ENCODE results near the gene MTR. TPM values are rescaled to one million over a fixed set of nuclear protein-coding genes. Genes with fewer than 3 reads are reported as not detected.

MTR gene
- total and polyA plus RNA-seq, 11 donors, result 11.8 to 84.2 (median 47.4) TPM

DNA sequence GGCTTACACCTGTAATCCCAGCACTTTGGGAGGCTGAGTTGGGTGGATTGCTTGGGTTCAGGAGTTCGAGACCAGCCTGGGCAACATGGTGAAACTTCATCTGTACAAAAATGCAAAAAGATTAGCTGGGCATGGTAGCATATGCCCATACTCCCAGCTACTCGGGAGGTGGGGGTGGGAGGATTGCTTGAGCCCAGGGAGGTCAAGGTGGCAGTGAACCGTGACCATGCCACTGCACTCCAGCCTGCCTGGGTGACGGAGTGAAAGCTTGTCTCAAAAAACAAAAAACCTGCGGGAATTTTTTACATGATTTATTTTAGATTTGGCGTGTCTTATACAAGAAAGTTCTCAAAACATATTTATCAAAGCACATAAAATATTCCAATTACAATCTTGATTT, 27.8 kb upstream of the MTR start:
- intact Hi-C loops (cut with DNase I), result loop anchor here in 1 of 10 donors (10.0 kb wide), 1 partner anchor 98 kb away; no protein-coding TSS in a partner anchor
- 62 to 77% (median 71%) methylated on average over 6 of the region's 6 CpGs for WGBS, 4 donors
- ATAC-seq (peak in 2 of 4 donors; percentile 6 to 13), DNase-seq (no peak)
- Histone ChIP-seq H3K9me3 (no peaks in the 10 kb centered on the region), H3K27me3 (no peaks in the 10 kb centered on the region), H3K4me1 (no peaks in the 10 kb centered on the region), H3K4me3 (no peak overlapping the region), H3K27ac (no peak overlapping the region), H3K36me3 (peaks cover 0 to 40% (median 18%) of the 10 kb centered on the region in 9 donors)
- TF ChIP-seq, protein P1, sequence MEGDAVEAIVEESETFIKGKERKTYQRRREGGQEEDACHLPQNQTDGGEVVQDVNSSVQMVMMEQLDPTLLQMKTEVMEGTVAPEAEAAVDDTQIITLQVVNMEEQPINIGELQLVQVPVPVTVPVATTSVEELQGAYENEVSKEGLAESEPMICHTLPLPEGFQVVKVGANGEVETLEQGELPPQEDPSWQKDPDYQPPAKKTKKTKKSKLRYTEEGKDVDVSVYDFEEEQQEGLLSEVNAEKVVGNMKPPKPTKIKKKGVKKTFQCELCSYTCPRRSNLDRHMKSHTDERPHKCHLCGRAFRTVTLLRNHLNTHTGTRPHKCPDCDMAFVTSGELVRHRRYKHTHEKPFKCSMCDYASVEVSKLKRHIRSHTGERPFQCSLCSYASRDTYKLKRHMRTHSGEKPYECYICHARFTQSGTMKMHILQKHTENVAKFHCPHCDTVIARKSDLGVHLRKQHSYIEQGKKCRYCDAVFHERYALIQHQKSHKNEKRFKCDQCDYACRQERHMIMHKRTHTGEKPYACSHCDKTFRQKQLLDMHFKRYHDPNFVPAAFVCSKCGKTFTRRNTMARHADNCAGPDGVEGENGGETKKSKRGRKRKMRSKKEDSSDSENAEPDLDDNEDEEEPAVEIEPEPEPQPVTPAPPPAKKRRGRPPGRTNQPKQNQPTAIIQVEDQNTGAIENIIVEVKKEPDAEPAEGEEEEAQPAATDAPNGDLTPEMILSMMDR (IDR thresholded peaks at IDR 0.05), result no peak
- no peak for TF ChIP-seq POLR2A (IDR thresholded peaks at IDR 0.05)

DNA sequence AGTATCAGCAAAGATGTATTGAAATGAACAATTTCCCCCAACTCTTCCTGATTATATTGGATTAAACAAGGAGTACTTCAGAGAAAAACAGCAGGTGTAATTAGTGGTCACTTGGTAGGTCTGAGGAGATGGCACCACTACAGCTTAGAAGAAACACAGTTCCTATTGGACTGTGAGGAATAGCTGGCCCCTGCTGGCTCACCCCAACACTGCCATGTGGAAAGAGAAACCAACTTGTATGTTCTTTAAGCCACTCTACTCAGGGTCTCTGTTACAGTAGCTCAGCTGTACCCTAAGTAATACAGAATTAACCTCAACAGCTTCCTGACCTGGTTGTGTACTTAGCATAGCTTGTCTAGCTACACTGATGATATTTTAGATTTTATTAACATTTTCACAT, 26.5 kb upstream of the MTR start:
- Histone ChIP-seq H3K27me3 (no peaks in the 10 kb centered on the region), H3K4me3 (no peak overlapping the region), H3K36me3 (peaks cover 0 to 27% (median 5%) of the 10 kb centered on the region in 9 donors), H3K27ac (no peak overlapping the region), H3K4me1 (no peaks in the 10 kb centered on the region), H3K9me3 (no peaks in the 10 kb centered on the region)
- ATAC-seq (peak in 2 of 4 donors; percentile 5 to 20), DNase-seq (no peak)
- TF ChIP-seq, protein P1 (IDR thresholded peaks at IDR 0.05), result no peak
- TF ChIP-seq POLR2A (IDR thresholded peaks at IDR 0.05), result no peak
- intact Hi-C loops (cut with DNase I), result loop anchor here in 1 of 10 donors (10.0 kb wide), 1 partner anchor 96 kb away; no protein-coding TSS in a partner anchor

DNA sequence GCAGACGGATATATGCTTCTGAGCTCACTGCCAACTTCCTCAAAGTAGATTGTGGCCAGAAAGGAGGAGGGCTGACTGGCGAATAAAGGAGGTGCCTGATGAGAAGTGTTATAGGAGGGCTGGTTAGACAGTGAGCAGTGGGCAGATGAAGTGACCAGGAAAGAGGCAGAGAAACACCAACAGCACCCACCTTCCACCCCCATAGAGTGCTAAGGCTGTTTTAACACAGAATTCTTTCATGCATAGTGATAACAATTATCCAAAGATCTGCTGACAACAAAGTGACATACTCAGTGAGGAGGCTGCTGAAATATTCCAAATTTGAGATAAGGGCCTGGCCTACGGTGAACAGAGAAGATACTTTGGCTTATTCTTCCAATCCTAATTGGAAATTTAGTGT, 21.2 kb upstream of the MTR start:
- Histone ChIP-seq H3K27ac (no peak overlapping the region), H3K4me3 (no peak overlapping the region), H3K36me3 (no peaks in the 10 kb centered on the region), H3K9me3 (peaks cover 0 to 6% (median under 1%) of the 10 kb centered on the region in 12 donors), H3K27me3 (no peaks in the 10 kb centered on the region), H3K4me1 (no peaks in the 10 kb centered on the region)
- TF ChIP-seq, protein P1 (IDR thresholded peaks at IDR 0.05), result no peak
- ATAC-seq, result peak in 2 of 4 donors; percentile 3 to 11
- WGBS, 4 donors, result 65 to 68% (median 67%) methylated on average over 3 of the region's 3 CpGs
- no peak for DNase-seq
- intact Hi-C loops (cut with DNase I), result loop anchor here in 4 of 10 donors (5.0 to 10.0 kb wide), 4 partner anchors 159 to 669 kb away; partner anchors contain the start of gene HEATR1 (in 1 of the 4)

DNA sequence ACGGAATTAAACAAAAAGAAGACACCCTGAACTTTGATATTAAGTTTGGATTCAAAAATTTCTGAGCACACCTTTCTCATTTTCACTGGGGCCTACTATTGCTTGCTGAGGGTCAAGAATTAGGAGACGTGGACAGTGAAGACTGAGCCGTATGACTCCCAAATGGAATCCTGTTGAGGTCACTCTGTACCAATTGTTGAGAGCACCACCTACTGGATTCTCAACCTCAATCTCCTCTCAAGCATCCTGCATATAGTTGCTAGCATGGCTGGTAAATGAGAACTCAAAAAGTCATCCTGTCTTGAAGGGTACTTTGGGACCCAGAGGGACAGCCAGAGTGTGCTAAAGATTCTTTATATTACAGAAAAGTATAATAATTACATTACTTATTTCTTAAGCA, 20.2 kb upstream of the MTR start:
- intact Hi-C loops (cut with DNase I), result loop anchor here in 4 of 10 donors (5.0 to 10.0 kb wide), 4 partner anchors 160 to 670 kb away; partner anchors contain the start of gene HEATR1 (in 1 of the 4)
- WGBS, 4 donors, result 31 to 38% (median 34%) methylated on average over 3 of the region's 3 CpGs
- H3K27ac ChIP-seq, result no peak overlapping the region
- no peak overlapping the region for H3K4me3 ChIP-seq
- TF ChIP-seq POLR2A (IDR thresholded peaks at IDR 0.05), result no peak
- TF ChIP-seq, protein P1 (IDR thresholded peaks at IDR 0.05), result peak in 8 of 12 donors; percentile 20 to 50 (median 44)
- peak; percentile 50 to 70 (median 55) for ATAC-seq
- no peaks in the 10 kb centered on the region for H3K4me1 ChIP-seq
- DNase-seq, result no peak
- no peaks in the 10 kb centered on the region for H3K27me3 ChIP-seq
- H3K36me3 ChIP-seq, result no peaks in the 10 kb centered on the region
- H3K9me3 ChIP-seq, result peaks cover 0 to 16% (median 7%) of the 10 kb centered on the region in 12 donors

Data from heart left ventricle (tissue), 16 donors.